Skeletal muscle satellite cell (primary cell): Measurements from ENCODE around the gene DNAAF5.

Experiments used
- H3K27me3 ChIP-seq: 2 replicates; pipeline ENCODE4 v1.7.0; 2013; ENCODE audit warnings: low read length; ENCODE audit not compliant: control insufficient read depth, insufficient read depth
- H3K36me3 ChIP-seq: 2 replicates; pipeline ENCODE4 v1.7.0; 2013; ENCODE audit warnings: mild to moderate bottlenecking, control low read depth, low read length; ENCODE audit not compliant: insufficient read depth
- H3K4me1 ChIP-seq: 2 replicates; pipeline ENCODE4 v1.7.0; 2013; ENCODE audit warnings: low read length; ENCODE audit not compliant: control insufficient read depth, insufficient read depth
- H3K4me2 ChIP-seq: 2 replicates; pipeline ENCODE4 v1.7.0; 2013; ENCODE audit warnings: mild to moderate bottlenecking, low read length
- H3K4me3 ChIP-seq: 2 replicates; pipeline ENCODE4 v1.7.0; 2013; ENCODE audit warnings: low read length
- H3K9ac ChIP-seq: 2 replicates; pipeline ENCODE4 v1.7.0; 2013; ENCODE audit warnings: mild to moderate bottlenecking, low read depth, low read length, moderate library complexity
- H3K9me3 ChIP-seq: replicated peaks from 2 replicates; pipeline ENCODE4 v1.7.0; 2013; ENCODE audit warnings: mild to moderate bottlenecking, control low read depth, low read length

DNAAF5 gene

DNA sequence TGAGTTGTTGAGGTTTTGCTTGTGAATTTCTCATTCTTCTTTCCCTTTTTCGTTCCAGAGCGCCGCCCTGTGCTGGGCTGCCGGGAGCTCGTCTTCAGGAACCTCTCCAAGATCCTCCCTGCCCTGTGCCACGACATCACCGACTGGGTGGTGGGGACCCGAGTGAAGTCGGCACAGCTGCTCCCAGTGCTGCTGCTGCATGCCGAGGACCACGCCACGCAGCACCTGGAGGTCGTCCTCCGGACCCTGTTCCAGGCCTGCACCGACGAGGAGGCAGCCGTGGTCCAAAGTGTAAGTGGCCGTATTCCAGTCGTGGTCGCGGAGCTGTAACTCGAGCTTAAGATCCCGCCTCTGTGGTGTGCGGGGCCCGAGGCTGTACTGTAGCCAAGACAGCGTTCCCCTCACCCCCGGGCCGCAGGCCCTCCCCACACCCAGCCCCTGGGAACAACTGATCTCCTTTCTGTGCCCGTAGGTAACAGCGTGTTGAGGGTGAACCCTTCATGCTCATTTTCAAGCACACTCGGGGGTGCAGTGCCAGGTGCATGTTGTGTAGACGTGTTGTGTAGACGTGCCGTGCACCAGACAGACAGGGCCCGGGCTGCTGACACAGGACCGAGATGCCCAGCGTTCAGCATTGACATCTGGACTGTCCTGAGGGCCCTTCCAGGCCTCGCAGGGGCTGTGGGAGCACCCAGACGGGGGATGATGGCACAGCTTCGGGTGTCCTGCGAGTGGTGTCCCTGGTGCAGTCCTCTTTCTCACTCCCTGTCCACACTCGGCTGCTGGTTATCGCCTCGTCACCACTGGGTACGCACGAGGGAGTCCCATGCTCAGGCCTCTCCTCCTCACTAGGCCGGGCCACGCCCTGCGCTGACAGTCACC, 28.3 kb downstream of the DNAAF5 start:
- Histone ChIP-seq H3K27me3 (no peaks in the 10 kb centered on the region), H3K9me3 (no peaks in the 10 kb centered on the region), H3K4me3 (no peak overlapping the region), H3K4me2 (no peak overlapping the region), H3K9ac (no peak overlapping the region), H3K4me1 (no peaks in the 10 kb centered on the region), H3K36me3 (peaks cover 47% of the 10 kb centered on the region)

DNA sequence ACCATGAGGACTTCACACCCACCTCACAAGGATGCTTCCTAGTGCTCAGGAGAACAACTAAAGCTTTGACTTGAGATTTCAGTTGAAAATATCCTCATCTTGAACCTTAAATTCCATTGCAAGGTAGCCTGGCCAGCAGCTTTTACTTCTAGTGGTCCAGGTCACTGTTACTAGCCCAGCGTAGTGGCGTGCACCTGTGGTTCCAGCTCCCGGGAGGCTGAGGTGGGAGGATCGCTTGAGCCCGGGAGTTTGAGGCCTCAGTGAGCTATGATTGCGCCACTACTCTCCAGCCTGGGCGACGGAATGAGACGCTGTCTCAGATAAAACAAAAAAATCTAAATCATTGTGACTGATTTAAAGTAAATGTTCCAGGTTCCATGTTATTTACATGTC, 28.9 kb downstream of the DNAAF5 start:
- H3K36me3 ChIP-seq, result peaks cover 43% of the 10 kb centered on the region
- no peak overlapping the region for H3K9ac ChIP-seq
- H3K9me3 ChIP-seq, result no peaks in the 10 kb centered on the region
- no peak overlapping the region for H3K4me3 ChIP-seq
- no peaks in the 10 kb centered on the region for H3K27me3 ChIP-seq
- no peak overlapping the region for H3K4me2 ChIP-seq
- H3K4me1 ChIP-seq, result no peaks in the 10 kb centered on the region

DNA sequence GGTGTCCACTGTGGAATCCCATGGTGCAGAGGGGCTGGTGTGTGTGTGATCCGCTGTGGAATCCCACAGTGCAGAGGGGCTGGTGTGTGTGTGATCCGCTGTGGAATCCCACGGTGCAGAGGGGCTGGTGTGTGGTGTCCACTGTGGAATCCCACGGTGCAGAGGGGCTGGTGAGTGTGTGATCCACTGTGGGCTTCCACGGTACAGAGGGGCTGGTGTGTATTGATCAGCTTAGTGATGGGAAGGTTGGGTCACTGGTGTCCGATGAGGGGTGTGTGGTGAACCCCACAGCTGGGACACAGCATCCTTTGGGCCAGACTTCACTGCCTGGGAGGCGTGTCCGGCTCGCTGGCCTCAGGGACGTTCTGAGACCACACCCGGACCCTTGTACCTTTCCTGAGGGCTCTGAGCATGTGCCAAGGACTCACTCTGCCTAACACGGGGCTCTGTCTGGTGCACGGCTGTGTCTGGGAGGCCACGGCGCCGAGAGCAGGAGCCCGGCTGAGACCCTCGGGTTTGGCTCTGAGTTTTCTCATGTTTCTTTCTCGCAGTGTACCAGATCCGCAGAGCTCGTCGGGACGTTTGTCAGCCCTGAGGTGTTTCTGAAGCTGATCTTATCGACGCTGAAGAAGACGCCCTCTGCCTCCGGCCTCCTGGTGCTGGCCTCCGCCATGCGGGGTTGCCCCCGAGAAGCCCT, 29.9 kb downstream of the DNAAF5 start:
- Histone ChIP-seq H3K4me1 (no peaks in the 10 kb centered on the region), H3K9me3 (no peaks in the 10 kb centered on the region), H3K9ac (no peak overlapping the region), H3K4me2 (no peak overlapping the region), H3K4me3 (no peak overlapping the region), H3K27me3 (no peaks in the 10 kb centered on the region), H3K36me3 (peaks cover 41% of the 10 kb centered on the region)

DNA sequence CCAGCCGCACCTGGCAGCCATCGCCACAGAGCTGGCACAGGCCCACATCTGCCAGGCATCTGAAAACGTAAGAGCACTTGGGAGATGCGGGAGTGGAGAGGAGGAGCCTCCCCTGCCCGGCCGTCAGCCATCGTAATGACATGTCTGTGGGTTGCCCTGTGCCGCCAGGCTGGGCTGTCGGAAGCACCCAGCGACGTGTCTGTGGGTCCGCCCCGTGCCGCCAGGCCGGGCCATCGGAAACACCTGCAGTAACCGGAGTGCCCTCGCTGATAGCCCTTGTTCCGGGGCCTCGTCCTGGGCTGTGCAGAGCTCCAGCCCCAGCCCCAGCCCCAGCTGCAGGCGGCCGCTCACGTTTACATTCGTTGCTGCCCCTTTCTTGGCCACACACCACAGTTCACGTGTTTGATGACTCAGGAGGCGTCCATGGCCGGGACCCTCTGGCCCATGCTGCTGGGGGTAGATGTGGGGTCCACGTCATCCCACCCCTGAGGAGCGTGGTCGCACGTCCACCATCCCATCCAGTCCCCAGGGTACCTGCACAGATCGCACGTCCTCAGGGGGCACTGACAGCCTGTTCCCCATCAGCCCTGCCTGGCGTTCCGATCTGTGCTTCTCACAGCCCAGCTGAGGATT, 30.5 kb downstream of the DNAAF5 start:
- Histone ChIP-seq H3K4me2 (no peak overlapping the region), H3K9ac (no peak overlapping the region), H3K4me3 (no peak overlapping the region), H3K4me1 (no peaks in the 10 kb centered on the region), H3K36me3 (peaks cover 46% of the 10 kb centered on the region), H3K9me3 (no peaks in the 10 kb centered on the region), H3K27me3 (no peaks in the 10 kb centered on the region)

DNA sequence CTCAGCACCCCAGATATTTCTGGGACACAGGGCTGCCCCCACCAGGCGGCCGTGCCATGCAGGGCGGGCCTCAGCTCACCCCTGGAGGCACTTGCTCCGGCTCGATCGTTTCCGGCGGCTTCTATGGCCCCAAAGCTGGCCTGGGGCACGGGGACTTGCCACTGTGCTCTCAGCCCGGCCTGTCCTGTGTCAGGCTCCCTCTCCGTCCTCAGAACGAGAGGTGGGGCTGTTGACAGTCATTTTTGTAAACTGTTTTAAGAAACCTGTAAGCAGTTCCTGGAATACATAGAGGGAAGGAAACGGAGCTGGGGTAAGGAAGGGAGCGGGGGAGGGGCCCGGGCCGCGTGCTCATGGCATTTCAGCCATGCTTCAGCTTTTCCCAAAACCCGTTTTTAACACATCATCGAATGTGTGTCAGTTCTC, 31.3 kb downstream of the DNAAF5 start:
- Histone ChIP-seq H3K36me3 (peaks cover 43% of the 10 kb centered on the region), H3K4me1 (no peaks in the 10 kb centered on the region), H3K4me2 (no peak overlapping the region)

DNA sequence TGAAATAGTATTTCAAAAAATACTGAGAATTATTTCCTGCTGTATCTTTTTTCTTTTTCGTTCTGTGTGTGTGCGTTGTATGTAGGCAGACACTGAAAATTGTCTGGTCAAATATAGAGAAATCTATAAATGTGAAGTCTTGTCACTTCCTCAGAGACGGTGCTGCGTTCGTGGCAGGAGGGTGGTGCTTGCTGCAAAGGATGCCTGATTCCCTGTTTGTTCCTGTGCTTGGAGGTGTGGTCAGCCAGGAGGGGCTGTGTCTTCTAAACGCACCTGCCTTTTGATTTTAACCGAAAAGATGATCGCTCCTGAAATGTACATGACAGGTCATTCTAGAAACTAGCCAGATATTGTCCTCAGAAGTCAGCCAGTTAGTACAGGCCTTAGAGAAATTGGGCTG, 33.1 kb downstream of the DNAAF5 start:
- Histone ChIP-seq H3K9ac (no peak overlapping the region), H3K36me3 (peaks cover 48% of the 10 kb centered on the region), H3K4me1 (no peaks in the 10 kb centered on the region), H3K4me2 (no peak overlapping the region), H3K4me3 (no peak overlapping the region), H3K27me3 (no peaks in the 10 kb centered on the region), H3K9me3 (no peaks in the 10 kb centered on the region)

More for the DNA sequence above, 31.3 kb downstream of the DNAAF5 start:
- no peaks in the 10 kb centered on the region for H3K9me3 ChIP-seq
- no peak overlapping the region for H3K9ac ChIP-seq
- H3K27me3 ChIP-seq, result no peaks in the 10 kb centered on the region
- H3K4me3 ChIP-seq, result no peak overlapping the region

DNA sequence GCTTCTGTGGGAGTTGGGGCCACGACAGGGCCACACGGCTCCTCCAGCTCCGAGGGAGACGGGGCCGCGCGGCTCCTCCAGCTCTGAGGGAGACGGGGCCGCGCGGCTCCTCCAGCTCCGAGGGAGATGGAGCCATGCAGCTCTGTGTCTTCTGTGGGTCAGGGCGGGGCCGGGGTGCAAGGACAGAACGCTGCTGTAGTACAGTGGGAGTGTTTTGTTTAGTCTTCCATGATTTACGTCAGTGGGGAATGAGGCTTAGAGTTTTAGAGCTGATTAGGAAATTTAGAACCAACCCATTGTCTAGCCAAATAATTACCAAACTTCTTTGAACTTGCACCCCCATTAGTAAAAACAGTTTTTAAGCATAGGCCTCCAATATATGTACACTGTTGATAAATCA, 33.5 kb downstream of the DNAAF5 start:
- Histone ChIP-seq H3K4me2 (no peak overlapping the region), H3K36me3 (peaks cover 46% of the 10 kb centered on the region), H3K9me3 (no peaks in the 10 kb centered on the region), H3K27me3 (no peaks in the 10 kb centered on the region), H3K4me3 (no peak overlapping the region), H3K9ac (no peak overlapping the region), H3K4me1 (no peaks in the 10 kb centered on the region)

DNA sequence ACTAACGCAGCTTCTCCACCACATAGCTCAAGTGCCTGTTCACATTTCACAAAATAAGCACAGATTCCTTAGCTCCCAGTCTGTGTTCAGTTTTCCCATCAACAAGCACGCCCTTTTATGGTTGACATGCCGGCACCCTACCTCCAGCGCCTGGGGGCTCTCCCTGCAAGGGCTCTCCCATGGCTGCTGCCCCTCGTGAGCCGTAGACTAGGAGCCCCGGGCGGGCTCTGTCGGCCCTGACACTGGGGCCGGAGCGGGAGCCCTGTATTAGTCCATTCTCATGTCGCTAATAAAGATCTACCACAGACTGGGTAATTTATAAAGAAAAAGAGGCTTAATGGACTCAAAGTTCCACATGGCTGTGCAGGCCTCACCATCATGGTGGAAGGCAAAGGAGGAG, 34.6 kb downstream of the DNAAF5 start:
- H3K9me3 ChIP-seq, result no peaks in the 10 kb centered on the region
- no peaks in the 10 kb centered on the region for H3K27me3 ChIP-seq
- H3K36me3 ChIP-seq, result peaks cover 52% of the 10 kb centered on the region
- no peak overlapping the region for H3K4me3 ChIP-seq
- H3K4me2 ChIP-seq, result no peak overlapping the region
- no peak overlapping the region for H3K9ac ChIP-seq
- H3K4me1 ChIP-seq, result no peaks in the 10 kb centered on the region

DNA sequence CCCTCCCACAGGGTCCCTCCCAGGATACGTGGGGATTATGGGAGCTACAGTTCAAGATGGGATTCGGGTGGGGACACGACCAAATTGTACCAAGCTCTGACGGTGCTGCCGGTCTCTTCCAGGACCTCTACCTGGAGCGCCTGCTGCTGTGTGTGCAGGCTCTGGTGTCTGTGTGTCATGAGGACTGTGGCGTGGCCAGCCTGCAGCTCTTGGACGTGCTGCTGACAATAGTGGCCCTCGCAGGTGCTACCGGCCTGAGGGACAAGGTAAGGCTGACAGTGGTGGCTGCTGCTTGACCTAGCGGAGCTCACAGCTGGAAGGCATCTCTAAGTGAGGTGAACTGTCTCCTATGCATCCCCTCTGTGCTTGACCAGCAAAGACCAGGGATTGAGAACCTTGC, 35.1 kb downstream of the DNAAF5 start:
- peaks cover 52% of the 10 kb centered on the region for H3K36me3 ChIP-seq
- no peaks in the 10 kb centered on the region for H3K27me3 ChIP-seq
- no peaks in the 10 kb centered on the region for H3K4me1 ChIP-seq
- H3K9ac ChIP-seq, result no peak overlapping the region
- H3K4me2 ChIP-seq, result no peak overlapping the region
- no peaks in the 10 kb centered on the region for H3K9me3 ChIP-seq
- no peak overlapping the region for H3K4me3 ChIP-seq

DNA sequence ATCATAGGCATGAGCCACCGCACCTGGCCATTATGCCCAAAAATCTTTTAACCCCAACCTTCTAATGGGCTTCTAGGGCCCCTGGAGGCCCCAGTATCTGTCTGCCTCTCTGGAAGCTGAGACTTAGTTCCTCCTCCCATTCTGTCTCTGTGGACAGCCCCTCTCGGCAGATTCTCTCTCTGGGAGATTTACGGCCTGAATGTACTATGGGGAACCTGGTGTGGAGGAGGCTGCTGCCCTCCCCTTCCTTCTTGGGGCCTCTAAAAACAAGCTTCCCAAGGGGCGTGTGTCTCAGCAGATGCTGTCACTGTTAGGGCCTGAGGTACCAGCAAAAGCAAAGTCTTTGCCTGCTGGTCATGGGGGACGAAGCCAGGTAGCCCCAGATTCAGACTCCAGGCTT, 36.4 kb downstream of the DNAAF5 start:
- Histone ChIP-seq H3K4me3 (no peak overlapping the region), H3K36me3 (peaks cover 46% of the 10 kb centered on the region), H3K9me3 (no peaks in the 10 kb centered on the region), H3K9ac (no peak overlapping the region), H3K4me1 (no peaks in the 10 kb centered on the region), H3K27me3 (no peaks in the 10 kb centered on the region), H3K4me2 (no peak overlapping the region)

DNA sequence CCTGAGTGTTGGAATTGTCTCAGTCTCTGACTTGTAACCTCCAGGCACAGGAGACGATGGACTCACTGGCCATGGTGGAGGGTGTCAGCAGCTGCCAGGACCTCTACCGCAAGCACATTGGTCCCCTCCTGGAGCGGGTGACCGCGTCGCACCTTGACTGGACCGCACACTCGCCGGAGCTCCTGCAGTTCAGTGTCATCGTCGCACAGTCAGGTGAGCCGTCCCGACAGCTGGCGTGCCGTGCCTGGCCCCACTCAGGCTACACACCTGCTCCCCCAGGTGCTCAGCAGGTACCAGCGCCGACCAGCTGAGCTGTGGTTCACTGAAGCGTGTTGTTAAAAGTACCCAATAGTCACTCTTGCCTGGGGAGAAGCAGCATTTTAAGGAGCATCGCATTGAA, 37.3 kb downstream of the DNAAF5 start:
- peaks cover 40% of the 10 kb centered on the region for H3K36me3 ChIP-seq
- no peak overlapping the region for H3K9ac ChIP-seq

More for the DNA sequence above, 37.3 kb downstream of the DNAAF5 start:
- no peaks in the 10 kb centered on the region for H3K9me3 ChIP-seq
- no peak overlapping the region for H3K4me3 ChIP-seq
- no peaks in the 10 kb centered on the region for H3K27me3 ChIP-seq
- no peaks in the 10 kb centered on the region for H3K4me1 ChIP-seq
- H3K4me2 ChIP-seq, result no peak overlapping the region
